ENCODE data around the gene DIPK1C.

DIPK1C gene

DNA sequence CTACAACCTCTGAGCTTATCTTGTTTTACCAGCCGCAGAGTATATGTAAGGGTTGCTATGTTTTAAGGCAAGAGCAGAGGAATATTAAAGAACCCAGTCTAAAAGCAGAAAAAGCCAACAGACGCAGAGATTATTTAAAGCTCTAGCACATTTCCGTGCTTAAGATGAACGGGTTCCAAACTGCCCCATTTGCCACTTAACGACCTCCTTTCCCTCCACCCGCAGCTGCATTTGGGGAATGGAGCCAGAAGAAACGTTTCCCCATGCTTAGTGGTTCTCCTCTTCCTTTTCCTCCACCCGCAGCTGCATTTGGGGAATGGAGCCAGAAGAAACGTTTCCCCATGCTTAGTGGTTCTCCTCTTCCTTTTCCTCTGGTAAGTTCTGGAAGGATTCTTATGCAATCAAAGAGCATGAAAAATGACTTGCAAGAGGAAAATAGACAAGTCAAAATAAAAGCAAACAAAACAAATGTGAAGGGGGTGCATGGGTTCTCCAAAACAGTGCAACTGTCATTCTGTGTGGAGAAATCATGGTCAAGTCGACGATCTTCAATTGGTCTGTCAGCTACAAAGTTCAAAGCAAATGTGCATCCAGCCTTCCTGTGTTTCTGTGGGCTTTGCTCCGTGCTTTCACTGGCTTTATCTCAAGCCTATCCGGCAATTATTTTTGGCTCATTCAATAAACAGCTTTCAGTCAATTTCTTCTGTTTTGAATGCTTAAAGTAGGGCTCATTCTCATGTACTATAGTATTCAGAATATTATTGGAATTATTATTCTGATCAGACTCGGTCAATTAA, 57.8 kb downstream of the DIPK1C start:
- TF ChIP-seq, protein P1, sequence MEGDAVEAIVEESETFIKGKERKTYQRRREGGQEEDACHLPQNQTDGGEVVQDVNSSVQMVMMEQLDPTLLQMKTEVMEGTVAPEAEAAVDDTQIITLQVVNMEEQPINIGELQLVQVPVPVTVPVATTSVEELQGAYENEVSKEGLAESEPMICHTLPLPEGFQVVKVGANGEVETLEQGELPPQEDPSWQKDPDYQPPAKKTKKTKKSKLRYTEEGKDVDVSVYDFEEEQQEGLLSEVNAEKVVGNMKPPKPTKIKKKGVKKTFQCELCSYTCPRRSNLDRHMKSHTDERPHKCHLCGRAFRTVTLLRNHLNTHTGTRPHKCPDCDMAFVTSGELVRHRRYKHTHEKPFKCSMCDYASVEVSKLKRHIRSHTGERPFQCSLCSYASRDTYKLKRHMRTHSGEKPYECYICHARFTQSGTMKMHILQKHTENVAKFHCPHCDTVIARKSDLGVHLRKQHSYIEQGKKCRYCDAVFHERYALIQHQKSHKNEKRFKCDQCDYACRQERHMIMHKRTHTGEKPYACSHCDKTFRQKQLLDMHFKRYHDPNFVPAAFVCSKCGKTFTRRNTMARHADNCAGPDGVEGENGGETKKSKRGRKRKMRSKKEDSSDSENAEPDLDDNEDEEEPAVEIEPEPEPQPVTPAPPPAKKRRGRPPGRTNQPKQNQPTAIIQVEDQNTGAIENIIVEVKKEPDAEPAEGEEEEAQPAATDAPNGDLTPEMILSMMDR (IDR thresholded peaks at IDR 0.05; ENCODE audit: insufficient read depth, missing control alignments), result no peak
- FAIRE-seq, result peak; percentile 82
- no peak for DNase-seq (ENCODE audit: insufficient read length, low spot score)

DNA sequence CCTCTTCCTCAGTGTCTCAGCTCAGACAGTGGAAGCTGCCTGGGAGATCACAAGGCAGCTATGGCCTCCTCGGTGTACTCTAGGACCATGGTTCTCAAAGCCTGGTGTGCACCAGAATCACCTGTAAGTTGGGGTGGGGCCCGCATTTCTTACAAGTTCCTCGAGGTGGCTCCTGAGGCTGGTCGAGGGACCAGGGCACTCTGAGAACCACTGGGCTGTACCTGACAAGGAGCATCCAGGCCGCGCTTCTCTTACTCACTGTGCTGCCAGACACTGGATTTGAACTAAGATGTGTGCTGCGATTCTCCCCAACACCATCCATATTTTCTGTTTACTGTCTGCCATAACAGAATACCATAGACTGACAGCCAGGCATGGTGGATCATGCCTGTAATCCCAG, 59.5 kb downstream of the DIPK1C start:
- no peak for FAIRE-seq
- TF ChIP-seq, protein P1 (IDR thresholded peaks at IDR 0.05; ENCODE audit: insufficient read depth, missing control alignments), result no peak
- DNase-seq (ENCODE audit: insufficient read length, low spot score), result no peak

DNA sequence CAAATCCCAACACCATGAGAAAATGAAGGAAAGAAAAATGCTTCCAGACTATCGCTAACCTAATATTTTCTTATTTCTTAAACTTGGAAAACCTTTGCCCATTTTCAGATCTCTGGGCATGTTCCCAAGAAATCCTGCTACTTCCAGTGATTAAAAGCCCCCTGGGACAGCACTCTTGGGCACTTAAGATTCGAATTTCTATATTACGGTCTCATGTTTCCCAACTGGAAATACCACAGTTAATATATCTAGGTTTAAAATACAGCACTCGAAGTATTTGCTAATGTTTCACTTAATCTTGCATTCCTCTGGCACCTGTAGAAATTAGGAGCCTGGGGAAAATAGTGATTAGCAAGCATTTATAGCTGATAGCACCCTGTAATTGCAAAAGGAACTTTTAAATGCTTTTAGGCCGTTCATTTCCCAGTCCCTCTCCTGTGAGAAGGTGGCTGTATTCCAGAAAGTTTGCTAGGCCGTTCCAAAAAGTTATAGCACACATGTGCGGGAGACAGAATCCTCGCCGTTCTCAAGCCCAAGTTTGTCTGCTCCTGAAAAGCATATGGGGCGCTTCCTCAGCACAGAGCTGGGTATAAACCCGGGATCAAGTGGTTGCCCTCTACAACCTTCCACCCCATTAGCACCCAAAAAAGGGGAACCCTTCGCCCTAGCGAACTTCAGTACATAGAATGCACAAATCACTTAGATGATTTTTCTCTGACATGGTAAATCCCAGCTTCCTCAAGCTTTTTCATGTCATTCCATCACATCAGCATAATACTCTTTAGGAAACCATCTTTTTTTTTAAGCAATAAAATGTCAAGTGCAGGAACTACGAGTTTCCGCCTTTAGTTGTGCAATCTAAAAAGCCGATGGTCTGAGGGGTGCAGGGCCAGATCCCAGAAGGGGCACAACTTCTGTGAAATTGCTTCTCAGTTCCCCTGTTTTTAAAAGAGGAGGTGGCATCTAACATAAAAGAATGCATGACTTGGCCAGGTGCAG, 60.6 kb downstream of the DIPK1C start:
- DNase-seq (ENCODE audit: insufficient read length, low spot score) (no peak), FAIRE-seq (no peak)
- TF ChIP-seq, protein P1 (IDR thresholded peaks at IDR 0.05; ENCODE audit: insufficient read depth, missing control alignments), result no peak

DNA sequence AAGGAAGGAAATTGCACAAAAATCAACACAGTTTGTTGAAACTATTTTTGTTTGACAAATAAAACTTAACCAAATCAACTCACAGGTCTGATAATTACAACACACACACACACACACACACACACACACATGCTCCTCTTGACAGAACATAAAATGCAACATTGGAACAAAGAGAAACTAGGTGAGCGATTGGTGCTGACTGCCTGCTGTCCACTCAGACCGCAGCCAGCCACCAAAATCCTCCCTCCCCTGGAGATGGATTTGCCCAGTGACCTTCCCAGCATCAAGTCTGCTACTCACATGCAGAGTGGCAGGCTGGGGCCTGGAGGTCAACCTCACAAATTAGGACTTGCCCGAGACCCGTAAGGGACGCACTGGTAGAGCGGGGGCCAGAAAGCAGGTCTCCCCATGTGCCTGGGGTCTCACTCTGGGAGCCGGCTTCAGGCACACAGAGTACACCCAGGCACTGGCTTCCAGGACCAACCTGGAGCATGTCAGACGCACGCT, 61.4 kb downstream of the DIPK1C start:
- TF ChIP-seq, protein P1 (IDR thresholded peaks at IDR 0.05; ENCODE audit: insufficient read depth, missing control alignments), result no peak
- DNase-seq (ENCODE audit: insufficient read length, low spot score) (no peak), FAIRE-seq (no peak)

DNA sequence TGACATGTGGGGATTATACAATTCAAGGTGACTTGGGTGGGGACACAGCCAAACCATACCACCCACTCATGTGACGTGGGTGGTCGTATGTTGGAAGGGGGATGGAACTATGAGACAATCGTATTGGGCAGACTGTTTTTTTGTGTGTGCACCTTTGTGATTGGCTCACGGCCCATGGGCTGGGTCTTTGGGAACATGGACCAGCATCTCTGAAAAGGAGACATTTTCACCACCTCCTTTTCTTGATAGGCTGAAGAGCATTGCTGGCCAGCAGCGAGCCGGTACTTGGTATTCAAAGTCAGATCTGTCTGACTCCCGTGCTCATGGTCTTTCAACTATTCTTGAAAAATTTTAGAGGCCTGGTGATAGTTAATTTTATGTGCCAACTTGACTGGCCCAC, 62.1 kb downstream of the DIPK1C start:
- DNase-seq (ENCODE audit: insufficient read length, low spot score), result no peak
- TF ChIP-seq, protein P1 (IDR thresholded peaks at IDR 0.05; ENCODE audit: insufficient read depth, missing control alignments), result no peak
- FAIRE-seq, result no peak

DNA sequence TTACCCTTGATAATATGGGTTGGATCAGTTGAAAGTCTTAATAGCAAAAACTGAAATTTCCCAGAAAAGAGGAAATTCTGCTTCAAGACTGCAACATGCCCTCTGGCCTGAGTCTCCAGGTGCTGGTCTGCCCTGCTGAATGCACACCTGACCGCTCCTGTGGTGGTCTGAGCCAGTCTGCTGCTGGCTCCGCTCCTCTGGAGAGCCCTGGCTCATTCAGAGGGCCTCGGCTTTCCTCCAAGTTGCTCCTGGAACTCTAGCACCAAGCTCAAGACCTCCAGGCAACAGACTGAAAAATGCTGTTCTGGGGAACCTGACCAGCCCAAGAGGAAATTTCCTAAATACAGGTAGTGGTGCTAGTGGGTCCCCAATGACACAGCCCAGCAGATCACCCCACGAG, 64.8 kb downstream of the DIPK1C start:
- DNase-seq (ENCODE audit: insufficient read length, low spot score) (no peak), FAIRE-seq (peak; percentile 92)
- TF ChIP-seq, protein P1 (IDR thresholded peaks at IDR 0.05; ENCODE audit: insufficient read depth, missing control alignments), result no peak

All from D721Med (cell line).